Kidney (tissue), 14 donors: ENCODE data around the gene BCOR. TPM values are rescaled to one million over a fixed set of nuclear protein-coding genes. Genes with fewer than 3 reads are reported as not detected.

ENCODE experiments used
- DNase-seq, 5 donors: peaks; one replicate each; pipeline ENCODE4 v3.0.0-alpha.2; 2013 to 2020
- FAIRE-seq: peaks from 2 replicates; lab custom pipeline; 2012; peaks lifted over from hg19 to GRCh38; lab: Jason Lieb, UNC
- H3K27ac ChIP-seq, 2 donors: one replicate each; pipeline ENCODE4 v1.7.0; 2013; ENCODE audit warnings: low read depth in 2 of 2, low read length in 2 of 2, inconsistent platforms in 1 of 2
- H3K27me3 ChIP-seq: one replicate; pipeline ENCODE4 v1.7.1; 2013; ENCODE audit warnings: low read length, inconsistent platforms; ENCODE audit not compliant: control insufficient read depth, insufficient read depth
- H3K36me3 ChIP-seq, 3 donors: one replicate each; pipeline versions ENCODE4 v1.7.0 to v1.7.1; 2013; ENCODE audit warnings: low read length in 3 of 3, control low read depth in 1 of 3, inconsistent platforms in 1 of 3; ENCODE audit not compliant: insufficient read depth in 3 of 3, control insufficient read depth in 2 of 3
- H3K4me1 ChIP-seq, 3 donors: one replicate each; pipeline versions ENCODE4 v1.7.0 to v1.7.1; 2013; ENCODE audit warnings: low read length in 3 of 3, inconsistent platforms in 1 of 3, low read depth in 1 of 3; ENCODE audit not compliant: control insufficient read depth in 2 of 3, insufficient read depth in 2 of 3
- H3K4me3 ChIP-seq, 3 donors: one replicate each; pipeline versions ENCODE4 v1.7.0 to v1.8.1; 2013; ENCODE audit warnings: low read length in 3 of 3, control low read depth in 1 of 3, inconsistent platforms in 1 of 3
- H3K9ac ChIP-seq, 3 donors: one replicate each; pipeline versions ENCODE4 v1.7.0 to v1.7.1; 2013; ENCODE audit warnings: low read length in 3 of 3, control low read depth in 1 of 3, inconsistent platforms in 1 of 3
- H3K9me3 ChIP-seq, 3 donors: one replicate each; pipeline versions ENCODE4 v1.7.0 to v1.7.1; 2013; ENCODE audit warnings: low read length in 3 of 3, control low read depth in 1 of 3, inconsistent platforms in 1 of 3; ENCODE audit not compliant: control insufficient read depth in 2 of 3, insufficient read depth in 1 of 3
- intact Hi-C: fragments of 100-400 bp; cut with DNase I; formaldehyde crosslinking; loops from one replicate; pipeline ENCODE4 v1.11.1; 2022
- polyA plus RNA-seq: library from polyadenylated mRNA; stranded (reverse); fragments of 350-450 nt; fragmentation: Illumina TruSeq; extraction: RNeasy Lipid Tissue Mini Kit (QIAGEN cat#74804); gene quantifications from one replicate; pipeline ENCODE4 v1.2.3, GENCODE V29; 2014; ENCODE audit warnings: low read depth, low replicate concordance; ENCODE audit not compliant: insufficient read depth
- total RNA-seq: library from RNA; stranded (reverse); fragmentation: NEBNext Ultra II Directional; extraction: Animal tissue kit (Norgen Biotek cat#: 25700); gene quantifications from one replicate; pipeline ENCODE4 v1.2.1, GENCODE V29; 2021
- TF ChIP-seq, protein P1 (sequence below): IDR thresholded peaks from 3 replicates; pipeline ENCODE4 v1.5.1; 2012; ENCODE audit warnings: mild to moderate bottlenecking, moderate library complexity, borderline replicate concordance; ENCODE audit not compliant: insufficient read depth; ENCODE audit errors: extremely low read depth
- donor health status: control.
- donor health status: control.
- donor health status: control.
- donor health status: control.
- donor health status: control.
- donor health status: DM: yes; HTN: yes; CAD: no.
- donor health status: Normal renal cell carcinoma (clear cell type).

The BCOR gene
- total and polyA plus RNA-seq, 2 donors from 2014 or later, result 7.7 to 33.9 TPM

GRCh38 chrX:40076750-40077575 lies 20.8 kb downstream of the BCOR start:
- Histone ChIP-seq H3K36me3 (peaks cover 0 to 17% (median 5%) of the 10 kb centered on the region in 3 donors), H3K4me1 (peaks cover 0 to 15% (median 12%) of the 10 kb centered on the region in 3 donors), H3K9ac (no peak overlapping the region), H3K27me3 (no peaks in the 10 kb centered on the region), H3K4me3 (no peak overlapping the region), H3K27ac (no peak overlapping the region), H3K9me3 (no peaks in the 10 kb centered on the region)
- FAIRE-seq (no peak), DNase-seq (peak in 1 of 5 donors; percentile 17)
- intact Hi-C loops, result no loop called here
- TF ChIP-seq, protein P1, sequence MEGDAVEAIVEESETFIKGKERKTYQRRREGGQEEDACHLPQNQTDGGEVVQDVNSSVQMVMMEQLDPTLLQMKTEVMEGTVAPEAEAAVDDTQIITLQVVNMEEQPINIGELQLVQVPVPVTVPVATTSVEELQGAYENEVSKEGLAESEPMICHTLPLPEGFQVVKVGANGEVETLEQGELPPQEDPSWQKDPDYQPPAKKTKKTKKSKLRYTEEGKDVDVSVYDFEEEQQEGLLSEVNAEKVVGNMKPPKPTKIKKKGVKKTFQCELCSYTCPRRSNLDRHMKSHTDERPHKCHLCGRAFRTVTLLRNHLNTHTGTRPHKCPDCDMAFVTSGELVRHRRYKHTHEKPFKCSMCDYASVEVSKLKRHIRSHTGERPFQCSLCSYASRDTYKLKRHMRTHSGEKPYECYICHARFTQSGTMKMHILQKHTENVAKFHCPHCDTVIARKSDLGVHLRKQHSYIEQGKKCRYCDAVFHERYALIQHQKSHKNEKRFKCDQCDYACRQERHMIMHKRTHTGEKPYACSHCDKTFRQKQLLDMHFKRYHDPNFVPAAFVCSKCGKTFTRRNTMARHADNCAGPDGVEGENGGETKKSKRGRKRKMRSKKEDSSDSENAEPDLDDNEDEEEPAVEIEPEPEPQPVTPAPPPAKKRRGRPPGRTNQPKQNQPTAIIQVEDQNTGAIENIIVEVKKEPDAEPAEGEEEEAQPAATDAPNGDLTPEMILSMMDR, result no peak

GRCh38 chrX:40074959-40075332 lies 22.8 kb downstream of the BCOR start:
- H3K4me1 ChIP-seq, result peaks cover 0 to 10% (median 5%) of the 10 kb centered on the region in 3 donors
- H3K9me3 ChIP-seq, result no peaks in the 10 kb centered on the region
- intact Hi-C loops, result no loop called here
- FAIRE-seq (no peak), DNase-seq (no peak)
- TF ChIP-seq, protein P1, result no peak
- H3K27ac ChIP-seq, result no peak overlapping the region
- H3K4me3 ChIP-seq, result no peak overlapping the region
- no peaks in the 10 kb centered on the region for H3K27me3 ChIP-seq
- peaks cover 0 to 19% (median 11%) of the 10 kb centered on the region in 3 donors for H3K36me3 ChIP-seq
- no peak overlapping the region for H3K9ac ChIP-seq

DNA sequence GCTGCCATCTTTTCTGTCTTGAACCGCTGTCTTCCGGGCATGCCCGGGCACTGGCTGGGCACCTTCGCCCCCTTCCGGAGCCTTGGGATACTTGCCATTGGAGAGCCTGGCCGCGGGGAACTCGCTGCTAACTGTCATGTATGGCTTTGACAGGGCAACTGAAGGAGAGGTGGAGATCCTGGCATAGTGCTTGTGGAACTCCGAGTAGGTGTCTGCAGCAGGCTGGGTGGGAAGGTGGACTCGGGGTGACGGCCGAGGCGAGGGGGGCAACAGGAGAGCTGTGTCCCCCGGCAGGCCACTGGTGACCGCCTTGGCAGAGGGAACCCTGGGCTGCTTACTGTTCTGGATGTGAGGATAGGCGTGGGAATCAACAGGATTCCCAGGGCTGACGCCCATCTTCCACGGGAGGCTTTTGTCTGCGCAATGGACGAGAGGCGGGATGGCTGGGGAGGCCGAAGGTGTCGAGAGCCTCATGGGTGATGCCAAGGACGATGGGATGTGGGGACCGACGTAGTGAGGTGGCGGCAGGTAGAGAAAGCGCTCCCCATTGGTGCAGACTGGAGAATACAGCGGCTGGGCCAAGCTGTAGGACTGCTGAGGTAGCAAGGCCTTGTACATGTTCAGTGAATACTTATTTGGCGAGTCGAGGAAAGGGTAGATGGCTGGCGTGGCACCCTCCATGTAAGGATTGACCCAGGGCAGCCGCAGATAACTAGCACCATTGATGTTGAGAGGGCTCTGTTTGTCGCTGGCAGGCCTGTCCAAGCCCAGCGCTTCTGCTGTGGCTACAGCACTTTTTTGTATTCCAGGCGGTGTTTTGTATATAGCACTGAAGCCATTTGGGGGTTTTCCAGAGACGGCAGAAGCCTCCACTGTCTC lies 23.4 kb downstream of the BCOR start:
- intact Hi-C loops, result no loop called here
- Histone ChIP-seq H3K27me3 (no peaks in the 10 kb centered on the region), H3K4me3 (no peak overlapping the region), H3K4me1 (peaks cover 0 to 6% (median 3%) of the 10 kb centered on the region in 3 donors), H3K36me3 (peaks cover 0 to 25% (median 12%) of the 10 kb centered on the region in 3 donors), H3K9ac (no peak overlapping the region), H3K27ac (no peak overlapping the region), H3K9me3 (no peaks in the 10 kb centered on the region)
- TF ChIP-seq, protein P1, result no peak
- DNase-seq (no peak), FAIRE-seq (no peak)
